Islet of Langerhans (tissue), 1 donor: ENCODE measurements around the gene HECA.
"Not testable (repeated sequence)": the region's sequence is repeated elsewhere in the genome, so short reads cannot be mapped to it uniquely, and the experiment has no call there.

Source experiments
- FAIRE-seq: peaks from one replicate; lab custom pipeline; 2011; peaks lifted over from hg19 to GRCh38; lab: Jason Lieb, UNC

The HECA gene

DNA sequence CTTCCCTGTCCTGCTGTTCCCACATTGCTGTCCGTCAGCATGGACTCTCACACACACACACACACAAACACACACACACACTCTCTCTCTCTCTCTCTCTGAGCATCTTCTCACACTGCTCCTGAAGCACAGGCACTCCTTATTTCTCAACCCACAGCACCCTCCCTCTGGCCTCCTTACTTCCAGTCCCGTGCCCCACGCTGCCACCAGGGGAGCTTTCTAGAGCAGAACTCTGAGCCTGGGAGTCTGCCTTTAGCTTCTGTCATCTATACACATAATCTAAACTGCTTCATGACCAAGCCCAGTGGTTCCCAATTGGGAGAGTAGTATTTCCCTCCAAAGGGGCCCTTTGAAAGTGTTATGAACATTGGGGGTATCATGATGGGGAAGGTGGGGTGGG, 29.1 kb downstream of the HECA start:
- no peak for FAIRE-seq

DNA sequence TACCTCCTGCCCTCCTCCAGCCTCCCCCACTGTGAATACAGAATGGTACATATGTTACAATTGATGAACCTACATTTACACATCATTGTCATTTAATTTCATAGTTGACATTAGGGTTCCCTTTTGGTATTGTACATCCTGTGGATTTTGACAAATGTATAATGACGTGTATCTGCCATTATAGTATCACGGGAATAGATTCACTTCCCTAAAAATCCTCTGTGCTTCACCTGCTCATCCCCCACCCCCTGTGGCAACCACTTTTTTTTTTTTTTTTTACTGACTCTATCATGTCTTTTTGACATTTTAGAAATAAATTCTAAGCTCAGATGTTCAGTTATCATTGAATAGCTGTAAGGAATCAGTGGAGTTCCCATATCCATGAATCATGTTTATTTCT, 30.4 kb downstream of the HECA start:
- no peak for FAIRE-seq

DNA sequence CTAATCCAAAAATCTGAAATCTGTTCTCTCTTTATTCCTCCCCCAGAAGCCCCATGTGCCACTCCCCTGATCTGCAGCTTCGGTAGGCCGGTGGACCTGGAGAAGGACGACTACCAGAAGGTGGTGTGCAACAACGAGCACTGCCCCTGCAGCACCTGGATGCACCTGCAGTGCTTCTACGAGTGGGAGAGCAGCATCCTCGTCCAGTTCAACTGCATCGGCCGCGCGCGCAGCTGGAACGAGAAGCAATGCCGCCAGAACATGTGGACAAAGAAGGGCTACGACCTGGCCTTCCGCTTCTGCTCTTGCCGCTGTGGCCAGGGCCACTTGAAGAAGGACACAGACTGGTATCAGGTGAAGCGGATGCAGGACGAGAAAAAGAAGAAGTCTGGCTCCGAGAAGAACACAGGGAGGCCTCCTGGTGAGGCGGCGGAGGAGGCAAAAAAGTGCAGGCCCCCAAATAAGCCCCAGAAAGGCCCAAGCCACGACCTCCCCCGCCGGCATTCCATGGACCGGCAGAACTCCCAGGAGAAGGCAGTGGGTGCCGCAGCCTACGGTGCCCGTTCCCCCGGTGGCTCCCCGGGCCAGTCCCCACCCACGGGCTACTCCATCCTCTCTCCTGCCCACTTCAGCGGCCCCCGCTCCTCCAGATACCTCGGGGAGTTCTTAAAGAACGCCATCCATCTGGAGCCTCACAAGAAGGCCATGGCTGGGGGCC, 31.5 kb downstream of the HECA start:
- no peak for FAIRE-seq

DNA sequence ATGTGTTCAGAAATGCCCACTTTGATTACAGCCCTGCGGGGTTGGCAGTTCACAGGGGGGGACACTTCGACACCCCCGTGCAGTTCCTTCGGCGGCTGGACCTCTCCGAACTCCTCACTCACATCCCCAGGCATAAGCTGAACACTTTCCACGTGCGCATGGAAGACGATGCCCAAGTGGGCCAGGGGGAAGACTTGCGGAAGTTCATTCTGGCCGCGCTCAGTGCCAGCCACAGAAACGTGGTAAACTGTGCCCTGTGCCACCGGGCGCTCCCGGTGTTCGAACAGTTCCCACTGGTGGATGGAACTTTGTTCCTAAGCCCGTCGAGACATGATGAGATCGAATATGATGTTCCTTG, 32.1 kb downstream of the HECA start:
- FAIRE-seq, result no peak

DNA sequence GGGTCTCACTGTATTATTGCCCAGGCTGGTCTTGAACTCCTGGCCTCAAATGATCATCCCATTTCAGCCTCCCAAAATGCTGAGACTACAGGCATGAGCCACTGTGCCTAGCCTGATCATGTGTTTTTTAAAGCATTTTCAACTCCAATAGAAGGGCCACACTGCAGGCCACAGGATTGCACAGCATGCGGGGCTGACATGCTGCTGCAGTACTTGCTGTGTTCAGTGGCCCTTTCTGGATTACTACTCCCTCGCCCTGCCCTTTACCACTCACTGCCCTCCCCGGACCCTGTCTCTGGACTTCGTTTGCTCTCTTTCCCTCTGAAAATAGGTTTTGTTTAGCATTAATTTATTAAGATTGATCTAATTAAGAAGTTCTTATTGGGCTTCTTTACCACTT, 37.3 kb downstream of the HECA start:
- FAIRE-seq, result no peak

DNA sequence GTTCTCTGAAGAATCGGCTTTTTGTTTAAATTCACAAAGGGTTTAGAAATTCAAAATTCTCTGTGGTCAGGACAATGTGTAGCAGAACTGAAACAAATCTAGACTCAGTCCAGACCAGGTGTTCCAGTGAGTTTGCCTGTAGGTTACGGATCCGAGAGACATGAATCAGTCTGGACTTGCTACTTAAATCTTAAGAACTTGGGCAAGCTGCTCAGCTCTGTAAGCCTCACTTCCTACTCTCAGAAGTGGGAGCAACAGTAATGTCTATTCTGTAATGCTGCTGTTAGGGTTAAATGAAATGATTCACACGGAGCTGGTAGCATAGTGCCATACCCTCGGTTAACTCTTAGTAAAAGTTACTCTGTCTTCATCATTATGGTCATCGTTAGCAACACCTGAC, 37.7 kb downstream of the HECA start:
- FAIRE-seq, result no peak

DNA sequence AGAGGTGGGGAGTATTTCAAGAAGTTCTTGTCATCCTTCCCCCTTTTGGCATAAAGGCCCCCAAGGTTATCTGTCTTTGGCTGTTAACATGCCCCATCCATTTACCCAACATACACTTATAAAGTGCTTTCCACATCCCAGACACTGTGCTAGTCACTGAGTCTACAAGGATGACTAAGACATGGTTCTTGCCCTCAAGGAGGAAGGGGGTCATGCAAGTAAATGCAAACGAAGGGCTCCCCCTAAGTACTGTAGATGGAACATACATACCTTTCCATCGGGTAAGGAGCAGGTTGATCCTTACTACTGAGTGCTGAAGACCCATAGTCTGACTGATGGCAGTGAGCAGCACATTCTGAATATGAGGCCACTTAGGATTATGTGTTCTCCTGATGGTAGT, 38.3 kb downstream of the HECA start:
- FAIRE-seq, result no peak

DNA sequence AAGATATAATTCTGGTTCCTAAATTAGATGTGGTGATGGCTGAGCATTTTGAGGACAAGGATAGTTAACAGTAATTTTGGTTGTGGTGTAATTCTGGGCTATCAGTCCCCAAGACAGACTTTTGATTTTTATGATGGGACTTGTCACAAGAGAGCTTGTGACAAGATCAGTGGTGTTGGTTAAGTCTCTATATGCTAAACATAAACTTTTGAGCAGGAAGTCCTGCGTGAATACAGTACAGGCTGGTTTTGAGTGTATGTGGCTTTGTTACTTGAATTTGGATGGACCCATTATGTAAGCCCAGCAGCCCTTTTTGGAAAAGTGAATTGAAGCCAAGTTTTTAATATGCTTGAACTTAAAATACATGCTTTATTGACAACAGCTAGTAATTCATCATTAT, 38.9 kb downstream of the HECA start:
- FAIRE-seq, result no peak

DNA sequence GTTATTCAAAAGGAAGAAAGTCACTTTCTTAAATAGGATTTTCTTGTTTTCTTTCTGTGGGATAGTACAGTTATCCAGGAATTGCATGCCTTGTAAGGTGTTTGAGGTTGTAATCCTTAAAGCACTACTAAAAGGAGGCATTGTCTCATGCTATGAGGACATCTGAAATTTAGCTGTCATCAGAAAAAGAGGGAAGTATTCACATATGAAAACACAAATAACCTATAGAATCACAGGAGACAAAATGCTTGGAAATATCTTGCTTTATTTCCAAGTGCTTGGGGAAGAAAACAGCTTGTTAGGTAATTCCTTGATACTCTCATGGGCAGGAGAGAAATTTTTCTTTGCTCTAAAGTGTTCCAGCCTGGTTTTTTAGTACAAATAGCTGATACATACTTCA, 40.1 kb downstream of the HECA start:
- FAIRE-seq, result no peak

DNA sequence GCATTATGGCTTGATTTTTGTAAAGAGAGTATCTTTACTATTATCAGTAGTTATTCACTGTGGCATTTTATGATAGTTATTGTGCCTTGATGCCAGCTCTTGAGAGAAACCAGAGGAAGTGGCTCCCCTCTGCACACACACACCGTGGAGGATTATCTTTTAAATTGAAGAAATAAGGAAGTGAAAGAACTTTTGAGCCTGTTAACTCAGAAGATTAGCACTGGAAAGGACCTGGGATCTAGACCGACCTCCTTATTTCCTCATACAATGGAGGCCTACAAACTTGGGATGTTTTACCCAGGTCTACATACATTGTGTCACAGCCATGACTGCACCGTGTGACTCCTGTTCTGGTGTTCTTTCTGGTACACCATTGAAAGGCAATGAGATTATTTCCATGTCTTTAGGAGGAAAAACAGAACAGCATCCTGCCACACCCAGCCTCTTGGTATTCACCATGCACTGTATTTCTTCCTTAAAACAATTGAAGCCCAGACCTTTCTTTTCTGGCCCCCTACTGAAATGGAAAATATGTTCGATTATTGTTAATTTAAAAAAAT, 40.6 kb downstream of the HECA start:
- FAIRE-seq, result no peak

DNA sequence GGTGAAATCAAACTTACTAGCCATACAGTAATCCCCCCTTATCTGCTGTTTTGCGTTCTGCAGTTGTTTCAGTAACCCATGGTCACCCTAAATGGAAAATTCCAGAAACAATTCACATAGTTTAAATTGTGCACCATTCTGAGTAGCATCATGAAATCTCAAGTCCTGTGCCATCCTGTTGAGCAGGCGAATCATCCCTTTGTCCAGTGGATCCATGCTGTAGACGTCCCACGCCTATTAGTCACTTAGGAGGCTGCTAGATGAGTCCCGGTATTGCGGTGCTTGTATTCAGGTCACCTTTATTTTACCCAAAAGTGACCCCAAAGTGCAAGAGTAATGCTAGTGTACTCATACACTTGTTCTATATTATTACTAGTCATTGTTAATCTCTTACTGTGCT, 46.4 kb downstream of the HECA start:
- FAIRE-seq, result no peak

DNA sequence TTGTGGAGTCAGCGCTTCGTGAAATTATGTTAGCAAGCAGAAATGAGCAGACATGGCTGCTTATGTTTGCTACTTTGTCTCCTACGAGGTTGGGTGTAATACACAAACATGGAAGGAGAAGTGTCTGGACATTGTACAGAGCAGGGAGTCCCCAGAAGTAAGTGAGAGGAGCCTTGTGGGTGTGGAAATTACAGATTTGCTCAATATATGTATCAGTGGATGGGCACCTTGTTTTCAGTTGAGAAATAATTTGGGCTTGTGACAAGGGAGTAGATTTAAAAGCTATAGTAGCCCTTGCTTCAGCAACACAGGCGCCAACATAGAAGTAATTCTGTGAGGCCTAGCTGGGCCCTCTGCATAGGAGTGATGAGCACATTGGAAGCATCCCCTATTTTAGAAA, 49.2 kb downstream of the HECA start:
- no peak for FAIRE-seq

DNA sequence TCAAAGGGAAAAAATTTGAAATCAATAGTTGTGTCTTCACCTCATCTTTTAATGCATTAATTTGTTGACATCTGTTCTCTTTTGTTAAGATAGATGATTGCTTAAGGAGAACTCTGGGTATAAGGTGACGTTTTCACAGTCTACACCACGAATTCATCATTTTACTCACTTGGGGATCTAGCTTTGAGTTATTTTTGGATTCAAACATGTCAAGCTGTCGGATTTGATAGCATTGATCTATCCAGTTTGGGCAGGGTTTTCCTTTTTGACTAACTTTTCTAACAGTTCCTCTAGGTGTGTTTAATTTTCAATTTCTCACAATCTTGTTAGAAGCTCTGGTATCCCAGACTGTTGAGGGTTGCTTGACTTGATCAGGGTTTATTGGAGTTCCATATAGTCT, 49.6 kb downstream of the HECA start:
- no peak for FAIRE-seq

DNA sequence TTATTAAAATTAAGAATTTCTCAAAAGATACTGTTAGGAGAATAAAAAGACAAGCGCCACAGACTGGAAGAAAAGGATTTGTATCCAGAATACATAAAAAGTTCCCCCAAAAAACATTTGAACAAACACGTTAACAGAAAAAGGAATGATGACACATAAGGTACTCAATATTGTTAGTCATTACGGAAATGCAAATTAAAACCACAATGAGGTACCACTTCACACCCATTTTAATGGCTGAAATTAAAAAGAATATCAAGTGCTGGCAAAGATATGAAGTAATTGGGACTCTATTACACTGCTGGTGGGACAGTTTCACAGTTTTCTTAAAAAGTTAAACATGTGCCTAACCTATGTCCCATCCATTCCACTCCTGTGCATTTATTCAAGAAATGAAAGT, 51.4 kb downstream of the HECA start:
- no peak for FAIRE-seq

DNA sequence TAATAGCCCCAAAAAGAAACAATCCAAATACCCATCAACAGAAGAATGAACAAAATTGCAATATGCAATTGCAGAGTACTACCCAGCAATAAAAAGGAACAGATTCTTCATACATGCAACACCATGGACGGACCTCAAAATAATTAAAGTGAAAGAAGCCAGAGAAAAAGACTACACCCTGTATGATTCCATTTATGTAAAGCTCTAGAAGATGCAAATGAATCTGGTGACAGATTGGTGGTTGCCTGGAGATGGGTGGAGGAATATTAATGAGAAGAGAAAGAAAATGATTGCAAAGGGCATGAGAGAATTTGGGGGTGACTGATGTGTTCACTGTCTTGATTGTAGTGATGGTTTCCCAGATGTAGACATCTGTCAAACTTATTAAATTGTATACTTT, 51.8 kb downstream of the HECA start:
- FAIRE-seq, result no peak

DNA sequence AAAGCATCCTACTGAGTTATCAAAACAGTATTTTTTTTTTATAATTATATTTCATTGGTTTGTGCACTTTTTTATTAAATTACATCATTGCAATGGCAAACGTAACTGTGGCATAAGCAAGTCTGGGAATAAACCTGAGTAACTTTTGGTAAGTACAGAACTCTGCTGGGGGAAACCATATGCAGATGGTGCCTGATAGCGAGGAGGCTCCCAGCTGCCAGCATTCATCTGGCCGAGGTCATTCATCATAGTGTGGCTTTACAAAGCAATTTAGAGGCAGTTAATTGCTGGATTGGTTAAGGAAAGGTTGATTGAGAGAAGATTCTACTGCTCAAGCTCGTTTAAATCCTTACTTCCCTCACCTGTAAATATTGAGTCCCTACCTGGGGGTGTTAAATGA, 52.6 kb downstream of the HECA start:
- FAIRE-seq, result no peak

DNA sequence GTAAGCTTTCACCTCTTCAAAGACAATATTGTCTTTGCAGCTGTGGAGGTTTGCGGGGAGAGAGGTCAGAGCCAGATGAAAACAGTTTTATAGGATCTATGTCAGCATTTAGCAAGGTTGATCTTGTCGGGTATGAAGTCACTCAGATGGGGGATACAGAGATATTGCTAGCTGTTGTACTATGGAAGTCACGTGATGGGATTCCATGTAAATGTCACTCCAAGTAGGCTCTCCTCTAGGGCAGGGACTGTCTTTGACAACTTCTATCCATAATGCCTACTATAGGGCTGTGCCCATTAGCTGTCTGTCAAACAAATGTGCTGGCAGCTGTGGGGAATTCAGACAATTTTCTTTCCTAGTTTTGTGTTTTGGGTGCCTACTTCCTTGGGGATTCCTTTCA, 54.8 kb downstream of the HECA start:
- FAIRE-seq, result no peak

DNA sequence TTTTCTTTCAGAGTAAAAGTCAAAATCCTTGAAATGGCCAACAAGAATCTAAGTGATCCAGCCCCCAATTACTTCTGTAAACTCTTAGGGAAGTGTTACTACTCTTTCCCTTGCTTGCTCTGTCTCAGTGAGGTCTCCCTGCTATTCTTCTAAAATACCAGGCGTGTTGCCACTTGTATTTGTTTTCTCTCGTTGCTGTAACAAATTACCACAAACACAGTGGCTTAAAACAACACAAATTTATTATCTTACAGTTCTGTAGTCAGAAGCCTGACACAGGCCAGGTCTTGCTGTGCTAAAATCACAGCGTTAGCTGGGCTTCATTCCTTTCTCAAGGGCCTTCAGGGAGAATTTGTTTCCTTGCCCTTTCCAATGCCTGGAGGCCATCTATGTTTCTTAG, 59.9 kb downstream of the HECA start:
- FAIRE-seq, result no peak

DNA sequence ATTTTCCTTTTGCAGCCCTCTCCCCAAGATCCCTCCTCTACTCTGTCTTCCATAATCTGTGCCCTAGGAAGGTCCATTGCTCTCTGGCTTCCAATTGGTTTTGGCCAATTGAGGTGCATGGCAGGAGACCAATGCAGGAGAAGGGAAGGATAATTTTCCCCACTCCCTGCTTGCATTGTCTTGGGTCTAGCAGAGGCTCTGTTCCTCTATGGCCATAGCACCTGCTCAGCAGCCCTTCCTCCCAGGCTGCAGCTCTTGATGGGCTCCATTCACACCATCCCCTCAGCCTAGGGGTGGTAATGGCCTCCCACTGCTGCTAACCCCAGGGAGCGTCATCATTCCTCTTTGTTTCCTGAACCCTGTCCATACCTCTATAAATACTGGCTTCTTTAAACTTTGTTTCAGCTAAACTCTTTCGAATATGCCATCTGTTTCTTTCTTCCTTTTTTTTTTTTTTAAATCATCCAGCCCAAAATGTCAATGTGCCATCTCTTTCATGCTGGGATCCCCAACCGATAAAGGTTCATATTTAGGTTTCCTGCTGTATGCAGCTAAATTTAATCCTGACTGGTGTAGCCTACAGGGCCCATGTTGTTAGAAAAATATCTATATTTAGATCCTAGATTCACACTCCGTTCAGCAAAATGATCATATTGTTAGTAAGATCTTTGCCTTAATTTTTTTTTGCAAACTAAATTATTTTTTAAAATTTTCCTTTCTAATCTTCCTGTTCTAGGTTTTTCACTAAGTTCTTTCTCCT, 63.8 kb downstream of the HECA start:
- FAIRE-seq, result no peak

DNA sequence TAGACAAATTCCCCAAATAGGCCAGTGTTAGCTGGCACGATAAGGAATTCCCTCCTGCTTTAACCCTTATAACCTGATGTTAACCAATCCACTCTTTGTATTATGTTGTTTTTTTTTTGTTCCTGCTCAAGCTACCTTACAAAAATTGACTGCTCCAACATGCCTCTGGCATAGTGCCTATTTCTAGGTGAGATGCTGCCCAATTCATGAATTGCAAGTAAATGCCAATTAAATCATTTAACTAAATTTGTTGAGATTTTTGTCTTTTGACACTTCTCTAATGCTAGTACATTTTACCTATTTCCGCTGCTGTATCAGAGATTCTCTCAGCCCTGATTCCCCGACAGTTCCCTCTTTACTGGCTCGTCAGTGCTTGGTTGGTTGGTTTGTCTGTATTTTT, 66.5 kb downstream of the HECA start:
- FAIRE-seq, result no peak

DNA sequence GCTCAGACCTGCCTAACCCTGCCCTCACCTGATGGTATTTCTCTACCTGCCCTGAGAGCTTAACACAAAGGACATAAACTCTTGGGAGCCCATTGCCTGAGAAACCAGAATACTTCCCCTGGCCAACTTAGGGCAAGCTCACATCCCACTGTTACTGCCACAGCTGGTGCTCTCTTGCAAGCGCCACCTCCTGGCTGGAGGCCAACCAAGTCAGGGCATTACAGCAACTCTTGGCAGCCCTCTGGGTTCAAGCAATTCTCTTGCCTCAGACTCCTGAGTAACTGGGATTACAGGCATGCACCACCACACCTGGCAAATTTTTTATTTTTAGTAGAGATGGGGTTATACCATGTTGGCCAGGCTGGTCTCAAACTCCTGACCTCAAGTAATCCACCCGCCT, 70.1 kb downstream of the HECA start:
- FAIRE-seq, result no peak

DNA sequence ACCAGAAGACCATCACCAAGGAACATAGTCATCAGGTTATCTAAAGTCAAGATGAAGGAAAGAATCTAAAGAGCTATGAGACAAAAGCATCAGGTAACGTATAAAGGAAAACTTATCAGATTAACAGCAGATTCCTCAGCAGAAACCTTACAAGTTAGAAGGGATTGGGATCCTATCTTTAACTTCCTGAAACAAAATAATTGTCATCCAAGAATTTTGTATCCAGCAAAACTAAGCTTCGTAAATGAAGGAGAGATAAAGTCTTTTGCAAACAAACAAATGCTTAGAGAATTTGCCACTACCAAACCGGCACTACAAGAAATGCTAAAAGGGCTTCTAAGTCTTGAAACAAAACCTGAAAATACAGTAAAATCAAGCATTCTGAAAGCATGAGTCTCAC, 71.0 kb downstream of the HECA start:
- no peak for FAIRE-seq

DNA sequence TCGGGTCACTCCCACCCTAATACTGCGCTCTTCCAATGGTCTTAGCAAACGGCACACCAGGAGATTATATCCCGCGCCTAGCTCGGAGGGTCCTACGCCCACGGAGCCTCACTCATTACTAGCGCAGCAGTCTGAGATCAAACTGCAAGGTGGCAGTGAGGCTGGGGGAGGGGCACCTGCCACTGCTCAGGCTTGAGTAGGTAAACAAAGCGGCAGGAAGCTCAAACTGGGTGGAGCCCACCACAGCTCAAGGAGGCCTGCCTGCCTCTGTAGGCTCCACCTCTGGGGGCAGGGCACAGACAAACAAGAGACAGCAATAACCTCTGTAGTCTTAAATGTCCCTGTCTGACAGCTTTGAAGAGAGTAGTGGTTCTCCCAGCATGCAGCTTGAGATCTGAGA, 75.9 kb downstream of the HECA start:
- not testable (repeated sequence) for FAIRE-seq

DNA sequence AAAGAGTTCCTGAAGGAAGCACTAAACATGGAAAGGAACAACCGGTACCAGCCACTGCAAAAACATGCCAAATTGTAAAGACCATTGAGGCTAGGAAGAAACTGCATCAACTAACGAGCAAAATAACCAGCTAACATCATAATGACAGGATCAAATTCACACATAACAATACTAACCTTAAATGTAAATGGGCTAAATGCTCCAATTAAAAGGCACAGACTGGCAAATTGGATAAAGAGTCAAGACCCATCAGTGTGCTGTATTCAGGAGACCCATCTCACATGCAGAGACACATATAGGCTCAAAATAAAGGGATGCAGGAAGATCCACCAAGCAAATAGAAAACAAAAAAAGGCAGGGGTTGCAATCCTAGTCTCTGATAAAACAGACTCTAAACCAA, 77.6 kb downstream of the HECA start:
- not testable (repeated sequence) for FAIRE-seq
